GM21576 (cell line): Measurements from ENCODE around the gene AP2A2.

Experiments
- ATAC-seq: cut with Tn5 transposase; IDR thresholded peaks from one replicate; pipeline ENCODE4 v1.9.1; 2021; ENCODE audit warnings: mild to moderate bottlenecking, moderate library complexity; ENCODE audit not compliant: unreplicated experiment

The AP2A2 gene

DNA sequence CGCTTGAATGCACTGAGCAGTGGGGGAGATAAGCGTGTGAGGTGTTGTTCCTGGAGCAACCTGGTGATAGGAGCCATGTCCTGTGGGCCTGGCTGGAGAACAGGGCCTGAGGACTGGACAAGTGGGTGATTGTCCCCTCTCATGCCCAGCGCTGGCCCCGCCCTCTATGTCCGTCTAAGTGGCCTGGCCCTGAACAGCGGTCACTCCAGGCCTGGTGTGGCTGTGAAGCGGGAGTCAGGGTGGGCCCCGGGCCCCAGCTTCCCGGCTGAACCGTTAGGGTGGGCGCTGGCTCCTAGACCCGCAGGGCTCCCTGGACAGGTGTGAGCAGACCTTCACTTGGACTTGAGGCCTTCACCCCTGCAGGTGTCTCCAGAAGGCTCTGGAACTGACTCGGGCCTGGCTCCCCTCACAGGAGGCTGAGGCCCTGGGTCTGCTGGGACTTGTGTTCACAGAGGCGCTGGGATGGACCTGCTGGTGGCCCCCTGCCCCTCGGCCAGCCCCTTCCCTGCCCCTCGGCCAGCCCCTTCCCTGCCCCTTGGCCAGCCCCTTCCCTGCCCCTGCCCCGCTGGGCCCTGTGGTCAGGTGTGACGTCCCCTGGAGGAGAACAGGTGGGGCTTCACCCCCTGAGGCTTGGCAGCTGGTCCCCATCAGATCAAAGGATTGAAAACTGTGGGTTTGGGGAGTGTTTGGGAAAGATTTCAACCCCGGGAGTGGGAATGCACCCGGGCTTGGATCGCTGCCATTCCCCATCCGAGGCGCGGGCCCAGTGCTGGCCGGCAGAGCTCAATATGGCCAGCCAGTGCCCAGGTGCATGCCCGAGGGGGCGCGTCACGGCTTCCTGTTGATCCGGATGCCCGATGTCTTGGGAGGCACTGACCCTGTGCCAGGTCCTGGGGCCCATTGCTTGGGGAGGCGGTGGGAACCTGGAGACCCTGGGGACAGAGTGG, 114.1 kb downstream of the AP2A2 start:
- no peak for ATAC-seq

GRCh38 chr11:1040428-1041148, 114.9 kb downstream of the AP2A2 start:
- no peak for ATAC-seq

- ATAC-seq: no peak
These were observed 115.4 kb downstream of the AP2A2 start for GRCh38 chr11:1041149-1041467.

GRCh38 chr11:1041471-1041870, 115.8 kb downstream of the AP2A2 start:
- no peak for ATAC-seq

- no peak for ATAC-seq
These were observed 116.4 kb downstream of the AP2A2 start for GRCh38 chr11:1041936-1042608.

DNA sequence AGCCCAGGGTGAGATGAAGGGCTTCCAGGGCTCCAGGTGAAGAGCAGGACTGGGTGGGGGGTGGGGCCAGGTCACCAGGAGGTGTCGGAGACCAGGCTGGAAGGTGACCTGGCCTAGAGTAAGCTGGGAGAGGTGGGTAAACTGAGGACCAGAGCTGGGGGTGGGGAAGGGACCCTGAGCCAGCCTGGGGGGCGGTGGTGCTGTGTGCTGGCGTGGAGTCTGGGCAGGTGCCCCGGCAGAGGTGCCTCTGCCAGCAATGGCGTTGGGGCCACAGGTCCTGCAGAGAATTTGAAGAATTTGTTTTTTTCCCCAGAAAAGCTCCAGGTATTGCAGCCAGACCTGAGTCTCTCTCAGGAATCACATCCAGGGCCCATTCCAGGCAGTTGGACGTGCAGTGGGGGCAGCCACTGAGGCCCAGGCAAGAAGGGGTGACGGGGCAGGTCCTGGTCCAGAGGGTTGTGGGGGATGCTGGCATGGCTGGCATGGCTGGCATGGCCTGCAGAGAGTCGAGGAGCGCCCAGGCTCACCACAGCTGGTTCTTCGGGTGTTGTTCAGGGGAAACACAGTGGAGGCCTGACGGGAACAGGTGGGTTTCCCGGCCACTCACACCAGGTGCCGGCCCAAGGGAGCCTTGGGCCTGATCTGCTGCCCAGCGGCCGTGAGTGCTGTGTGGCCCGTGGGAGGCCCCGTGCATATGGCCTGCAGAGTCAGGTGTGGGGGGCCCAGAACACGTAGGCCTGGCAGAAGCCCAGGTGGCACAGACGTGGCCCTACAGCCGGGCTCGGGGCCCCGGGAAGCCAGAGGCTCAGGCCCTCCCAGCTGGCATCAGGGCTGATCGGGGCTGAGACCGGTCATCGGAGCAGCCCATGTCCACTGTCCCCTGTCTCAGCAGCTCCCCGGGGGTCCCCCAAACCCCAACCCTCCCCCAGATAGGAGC, 117.2 kb downstream of the AP2A2 start:
- no peak for ATAC-seq

DNA sequence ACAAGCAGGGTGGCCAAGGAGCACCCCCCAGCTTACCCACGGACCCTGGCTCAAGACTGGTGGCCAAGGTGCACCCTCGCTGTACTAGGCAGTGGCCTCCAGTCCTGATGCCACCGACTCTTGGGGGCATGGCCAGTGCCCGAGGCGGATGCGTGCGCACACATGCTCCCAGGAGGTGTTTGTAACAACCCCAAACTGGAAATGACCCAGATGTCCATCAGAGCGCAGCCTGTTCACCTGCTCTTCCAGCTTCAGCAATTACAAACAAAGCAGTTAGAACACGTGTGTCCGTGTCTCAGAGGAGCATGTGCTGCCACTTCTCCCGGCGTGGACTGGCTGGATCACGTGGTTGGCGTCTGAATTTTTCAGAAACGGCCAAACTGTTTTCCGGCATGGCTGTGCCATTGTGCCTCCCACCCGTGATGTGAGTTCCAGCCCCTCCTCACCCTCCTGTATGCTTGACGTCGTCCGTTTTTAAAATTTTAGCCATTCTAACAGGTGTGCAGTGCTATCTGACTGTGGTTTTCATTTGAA, 118.0 kb downstream of the AP2A2 start:
- ATAC-seq: no peak

DNA sequence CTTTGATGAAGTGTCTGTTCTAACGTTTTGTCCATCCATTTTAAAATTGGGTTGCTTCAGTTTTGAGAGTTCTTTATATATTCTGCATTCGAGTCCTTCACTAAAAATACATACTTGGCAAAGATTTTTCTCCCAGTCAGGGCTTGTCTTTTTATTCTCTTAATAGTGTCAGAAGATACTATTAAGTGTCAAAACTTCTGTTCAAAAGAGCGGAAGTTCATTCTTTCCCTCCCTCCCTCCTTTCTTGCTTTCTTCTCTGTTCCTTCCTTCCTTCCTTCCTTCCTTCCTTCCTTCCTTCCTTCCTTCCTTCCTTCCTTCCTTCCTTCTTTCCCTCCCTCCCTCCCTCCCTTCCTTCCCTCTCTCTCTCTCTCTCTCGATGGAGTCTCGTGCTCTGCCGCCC, 118.5 kb downstream of the AP2A2 start:
- ATAC-seq: no peak

DNA sequence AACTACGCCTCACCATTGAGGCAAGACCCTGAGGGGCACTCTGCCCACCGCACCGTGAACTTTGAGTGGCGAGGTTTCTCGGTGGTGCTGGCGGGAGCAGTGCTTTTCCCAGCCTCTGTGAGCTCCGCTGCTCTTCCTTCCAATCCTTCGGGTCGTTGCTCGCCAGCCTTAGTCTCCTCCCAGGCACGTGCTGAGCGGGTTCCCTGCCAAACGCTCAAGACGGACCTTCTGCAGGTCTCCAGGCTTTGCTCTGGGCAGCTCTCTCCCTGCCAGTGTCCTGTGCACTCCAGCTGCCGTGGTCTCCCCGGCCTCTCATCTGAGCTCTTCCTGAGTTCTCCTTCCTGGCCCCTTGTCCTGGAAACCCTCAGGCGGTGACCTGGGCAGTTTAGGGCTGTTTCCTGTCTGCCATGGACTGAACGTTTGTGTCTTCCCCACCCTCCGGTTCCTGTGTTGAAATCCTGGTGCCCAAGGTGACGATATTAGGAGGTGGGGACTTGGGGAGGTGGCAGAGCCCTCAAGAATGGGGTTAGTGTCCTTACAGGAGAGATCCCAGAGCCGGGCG, 122.0 kb downstream of the AP2A2 start:
- ATAC-seq: no peak

GRCh38 chr11:1048375-1049070, 122.9 kb downstream of the AP2A2 start:
- no peak for ATAC-seq

- no peak for ATAC-seq
These were observed 123.4 kb downstream of the AP2A2 start for GRCh38 chr11:1049071-1049405.

DNA sequence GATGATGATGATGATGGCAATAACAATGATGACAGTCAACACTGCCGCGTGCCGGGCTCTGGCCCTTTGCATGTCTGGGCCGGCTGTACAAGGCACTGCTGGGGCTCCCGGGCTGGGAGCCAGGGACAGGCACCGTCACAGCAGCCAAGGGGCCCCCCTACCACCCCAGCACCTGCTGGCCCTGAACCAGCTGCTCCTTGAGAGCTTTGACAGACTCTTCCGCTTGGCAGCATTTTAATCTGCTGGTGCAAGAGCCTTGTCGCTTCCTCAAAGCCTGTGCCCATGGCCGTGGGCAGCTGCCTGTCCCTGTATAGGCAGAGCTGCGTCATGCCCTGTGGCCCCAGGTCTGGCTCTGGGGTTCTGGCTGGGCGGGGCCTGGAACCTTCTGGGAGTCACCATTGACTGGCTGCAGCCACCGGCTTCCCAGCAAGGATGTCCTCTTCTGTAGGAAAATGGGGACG, 123.8 kb downstream of the AP2A2 start:
- ATAC-seq: no peak

DNA sequence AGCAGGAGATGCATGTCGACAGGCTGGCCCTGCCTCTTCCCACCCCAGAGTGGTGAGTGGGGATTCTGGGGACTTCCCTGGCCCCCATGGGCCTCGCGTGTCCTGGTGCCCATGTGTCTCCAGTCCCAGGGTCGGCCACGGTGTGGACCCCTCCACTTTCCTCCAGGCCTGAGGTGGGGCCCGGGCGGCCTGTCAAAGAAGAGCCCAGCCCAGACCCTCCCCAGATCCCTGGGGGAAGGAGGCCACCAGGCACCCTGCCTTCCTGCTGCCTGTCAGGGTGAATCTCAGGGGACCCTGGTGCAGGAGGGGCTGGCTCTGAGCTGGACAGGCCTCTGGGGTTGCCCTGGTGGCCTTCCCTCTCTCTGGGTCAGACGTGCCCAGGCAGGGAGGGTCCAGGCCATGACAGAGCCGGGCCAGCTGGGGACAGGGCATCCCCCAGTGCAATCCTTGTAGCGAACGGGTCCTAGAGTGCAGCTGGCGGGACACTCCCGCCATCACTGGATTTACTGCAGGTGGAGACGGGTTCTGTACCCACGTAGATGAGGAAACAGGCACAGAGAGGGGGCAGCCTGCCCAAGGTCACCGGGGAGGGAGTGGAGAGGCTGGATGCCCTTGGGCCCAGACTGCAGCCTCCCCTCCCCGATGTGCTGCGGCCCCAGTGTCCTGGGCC, 124.4 kb downstream of the AP2A2 start:
- no peak for ATAC-seq

DNA sequence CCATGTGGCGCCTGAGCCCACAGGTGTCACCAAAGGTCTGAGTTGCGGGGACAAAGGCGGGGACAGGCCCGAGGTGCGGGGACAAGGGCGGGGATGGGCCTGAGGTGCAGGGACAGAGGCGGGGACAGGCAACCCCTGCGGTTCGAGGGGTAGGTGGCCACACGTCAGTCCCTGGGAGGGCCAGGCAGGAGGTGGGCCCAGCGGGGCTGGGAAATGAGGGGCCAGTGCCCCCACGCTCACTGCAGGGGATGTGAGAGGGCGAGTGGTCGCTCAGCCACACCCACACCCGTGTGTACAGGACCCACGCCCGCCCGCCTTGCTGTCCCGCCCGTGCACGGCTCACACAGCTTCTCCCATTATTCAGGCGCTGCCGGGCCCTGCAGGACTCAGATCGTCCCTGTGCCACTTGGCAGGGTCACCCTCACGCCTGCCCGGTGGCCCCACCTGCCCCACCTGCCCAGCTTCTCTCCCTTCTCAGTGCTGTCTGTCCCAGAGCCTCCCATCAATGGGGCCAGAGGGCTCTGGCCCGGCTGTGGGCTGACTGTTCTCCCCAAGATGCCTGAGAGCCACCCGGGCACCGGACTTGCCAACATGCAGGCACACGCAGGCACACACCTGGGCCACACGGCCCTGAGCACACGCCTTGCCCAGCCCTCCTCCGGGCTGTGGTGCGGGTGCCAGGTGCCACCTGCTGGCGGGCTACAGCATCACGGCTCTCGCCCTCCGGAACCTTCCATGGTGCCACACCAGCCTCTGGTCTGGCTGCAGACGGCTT, 125.1 kb downstream of the AP2A2 start:
- no peak for ATAC-seq

GRCh38 chr11:1051356-1052132, 125.9 kb downstream of the AP2A2 start:
- ATAC-seq: no peak

DNA sequence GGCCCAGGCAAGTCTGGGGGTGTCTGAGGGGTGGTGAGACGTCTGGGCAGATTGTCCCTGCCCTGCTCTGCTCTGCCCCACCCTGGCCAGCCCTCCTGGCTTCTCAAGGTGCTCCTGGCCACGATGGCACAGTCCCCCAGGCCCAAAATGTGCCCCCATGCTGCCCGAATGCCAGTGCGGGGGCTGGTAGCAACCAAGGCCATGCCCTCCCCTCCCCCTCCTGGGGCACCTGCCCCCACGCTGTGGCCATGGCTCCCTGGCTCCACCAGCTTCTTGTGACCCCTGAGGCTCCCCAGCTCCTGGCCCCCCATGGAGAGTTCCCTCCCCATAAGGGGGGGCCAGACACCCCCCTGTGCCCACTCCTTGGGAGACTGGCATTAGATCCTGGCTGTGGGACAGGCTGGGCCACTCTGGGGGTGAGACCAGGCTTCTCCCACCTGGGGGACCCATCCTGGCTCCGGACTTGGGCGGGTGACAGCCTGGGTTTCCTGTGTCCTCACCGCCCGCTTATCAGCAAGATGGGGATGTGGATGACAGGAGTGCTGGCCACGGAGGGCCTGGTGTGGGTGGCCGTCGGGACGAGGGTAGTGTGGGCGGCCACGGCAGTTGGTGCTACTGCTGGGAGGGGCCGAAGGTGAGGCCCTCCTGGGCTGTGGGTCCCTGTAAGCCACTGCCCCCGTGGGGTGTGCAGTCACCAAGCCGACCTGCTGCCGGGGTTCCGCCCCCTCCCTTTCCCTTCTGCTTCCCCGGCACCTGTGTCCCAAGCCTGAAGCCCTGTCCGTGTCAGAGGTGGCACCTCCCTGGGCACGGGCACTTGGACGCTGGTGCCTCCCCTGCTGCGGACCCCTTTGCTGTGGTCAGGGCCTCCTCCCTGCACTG, 126.7 kb downstream of the AP2A2 start:
- no peak for ATAC-seq
